ENCODE measurements around the gene C4BPA.

The C4BPA gene

GRCh38 chr1:207103892-207104373, at the start of gene C4BPA:
TSS of gene C4BPA (plus strand) at chr1:207104233. CDS start at chr1:207113026, 8,793 bp downstream.
- DNase-seq (ENCODE audit: low spot score): peak; percentile 23

- DNase-seq (ENCODE audit: low spot score): no peak
Measured at GRCh38 chr1:207054491-207054890, 49.5 kb upstream of the C4BPA start.

GRCh38 chr1:207055386-207056001, 48.5 kb upstream of the C4BPA start:
- DNase-seq (ENCODE audit: low spot score): no peak

- DNase-seq (ENCODE audit: low spot score): peak; percentile 28
Measured at GRCh38 chr1:207056673-207057072, 47.4 kb upstream of the C4BPA start.

- no peak for DNase-seq (ENCODE audit: low spot score)
Measured at GRCh38 chr1:207058252-207058651, 45.8 kb upstream of the C4BPA start.

DNA sequence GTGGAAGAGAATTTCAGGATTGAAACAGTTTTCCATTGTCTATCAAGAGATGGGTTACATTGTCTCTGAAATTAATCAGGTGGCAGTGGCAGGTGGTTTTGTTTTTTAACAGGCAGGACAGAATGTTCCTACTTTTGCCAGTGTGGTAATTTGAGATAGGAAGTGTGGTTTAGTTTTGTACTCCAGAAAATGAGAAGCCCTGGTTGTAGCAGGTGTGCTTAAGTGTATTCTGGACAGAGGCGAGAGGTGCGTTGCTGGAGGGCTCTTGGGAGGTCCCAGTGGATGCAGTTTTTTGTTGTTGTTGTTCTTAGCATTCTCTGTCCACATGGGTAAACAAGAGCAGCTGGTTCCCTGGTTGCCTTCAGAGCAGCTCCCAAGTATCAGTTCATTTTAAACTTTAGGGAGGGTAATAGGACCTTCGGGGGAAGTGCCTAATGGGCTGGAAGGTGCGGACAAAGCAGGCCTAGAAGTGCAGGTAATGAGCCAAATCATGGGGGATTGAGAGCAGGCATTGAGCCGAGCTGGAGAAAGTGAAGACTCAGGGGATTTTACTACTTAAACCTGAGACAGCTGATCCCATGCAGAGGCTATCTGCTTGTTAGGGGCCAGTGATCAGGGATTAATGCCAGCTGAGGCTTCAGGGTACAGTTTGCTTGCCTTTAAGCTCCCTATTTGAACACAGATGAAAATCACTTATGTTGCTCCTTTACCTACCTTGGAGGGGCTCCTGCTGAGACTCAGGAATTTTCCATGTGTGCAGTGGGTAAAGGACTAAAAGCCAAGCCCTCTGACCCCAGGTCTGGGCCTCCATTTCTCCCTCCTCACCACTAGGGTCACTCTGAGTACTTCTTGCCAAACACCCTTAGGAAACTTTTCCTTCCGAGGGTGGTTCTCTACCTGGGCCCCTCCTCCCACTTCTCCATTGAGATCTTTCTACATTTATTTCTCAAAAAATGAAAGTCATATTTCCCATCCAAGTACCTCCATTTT, 44.9 kb upstream of the C4BPA start:
- no peak for DNase-seq (ENCODE audit: low spot score)

DNA sequence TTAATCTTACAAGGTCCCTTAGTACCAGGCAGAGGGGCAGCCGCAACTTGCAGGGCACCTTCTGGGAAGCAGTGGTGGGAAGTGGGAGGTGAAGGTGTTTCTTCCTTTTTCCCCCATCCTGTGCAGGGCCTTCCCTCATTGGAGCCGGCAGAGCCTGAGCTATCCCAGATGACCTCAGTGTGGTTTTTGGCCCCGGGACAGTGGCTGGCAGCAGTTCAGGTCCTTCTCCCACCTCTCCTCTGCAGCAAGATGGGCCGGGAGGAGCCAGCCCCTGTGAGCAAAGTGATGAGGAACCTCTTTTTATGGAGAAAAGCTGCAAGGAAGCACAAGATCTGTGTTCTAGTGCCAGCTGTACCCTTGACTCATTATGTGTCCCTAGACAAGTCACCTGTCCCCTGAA, 44.2 kb upstream of the C4BPA start:
- DNase-seq (ENCODE audit: low spot score): peak; percentile 20

- DNase-seq (ENCODE audit: low spot score): no peak
Measured at GRCh38 chr1:207060596-207060995, 43.4 kb upstream of the C4BPA start.

DNA sequence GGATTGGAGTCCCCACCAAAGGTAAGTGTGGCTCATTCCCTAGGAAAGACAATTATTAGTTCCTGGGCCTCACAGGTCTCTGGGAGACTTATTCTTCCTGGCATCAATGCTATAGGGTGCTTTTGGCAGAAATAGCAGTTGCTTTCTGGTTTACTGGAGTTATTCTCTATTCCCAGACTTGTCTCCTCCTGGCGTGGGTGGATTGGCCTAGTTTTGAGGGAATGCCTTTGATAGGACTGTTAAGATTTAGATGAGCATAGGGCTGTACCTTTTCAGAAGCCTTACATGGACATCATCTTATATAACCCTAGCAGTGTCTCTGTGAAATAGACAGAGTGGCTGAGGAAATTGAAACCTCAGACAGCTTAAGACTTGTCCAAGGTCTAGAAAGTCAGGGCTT, 42.0 kb upstream of the C4BPA start:
- DNase-seq (ENCODE audit: low spot score): no peak

DNA sequence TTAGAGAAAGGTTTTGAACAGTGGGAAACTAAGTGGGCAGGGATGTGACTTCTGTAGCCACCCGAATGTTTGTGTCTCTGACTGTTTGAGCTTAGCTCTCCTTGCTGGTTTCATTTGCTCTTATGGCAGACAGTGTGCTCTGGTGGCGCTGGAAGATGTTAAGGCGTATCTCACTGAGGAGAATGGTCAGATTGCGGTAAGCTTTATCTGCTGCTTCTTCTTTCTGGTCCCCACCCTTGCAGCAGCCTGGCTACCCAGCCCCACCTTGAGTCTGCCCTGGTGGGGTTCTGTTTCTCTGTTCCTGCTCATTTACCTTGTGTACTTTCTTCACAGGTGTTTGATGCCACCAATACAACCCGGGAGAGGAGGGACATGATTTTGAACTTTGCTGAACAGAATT, 41.0 kb upstream of the C4BPA start:
- no peak for DNase-seq (ENCODE audit: low spot score)

DNA sequence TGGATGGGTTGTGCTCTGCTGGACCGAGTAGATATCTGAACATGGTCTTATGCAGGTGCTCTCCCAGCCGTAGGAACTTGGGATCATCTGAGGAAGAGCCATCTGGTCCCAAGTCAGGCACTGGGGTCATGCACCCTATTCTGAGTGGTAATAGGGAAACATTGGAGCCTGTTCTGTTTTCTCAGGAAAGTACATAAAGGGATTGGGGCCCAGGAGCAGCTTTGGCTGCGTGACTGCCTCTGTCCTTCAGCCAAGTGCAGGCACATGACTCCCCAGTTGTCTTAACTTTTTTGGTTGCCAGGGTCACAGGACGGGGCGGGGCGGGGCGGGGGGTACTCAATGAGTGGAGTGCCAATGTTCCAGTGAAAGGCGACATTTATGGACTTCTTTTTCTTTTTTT, 39.5 kb upstream of the C4BPA start:
- DNase-seq (ENCODE audit: low spot score): no peak

DNA sequence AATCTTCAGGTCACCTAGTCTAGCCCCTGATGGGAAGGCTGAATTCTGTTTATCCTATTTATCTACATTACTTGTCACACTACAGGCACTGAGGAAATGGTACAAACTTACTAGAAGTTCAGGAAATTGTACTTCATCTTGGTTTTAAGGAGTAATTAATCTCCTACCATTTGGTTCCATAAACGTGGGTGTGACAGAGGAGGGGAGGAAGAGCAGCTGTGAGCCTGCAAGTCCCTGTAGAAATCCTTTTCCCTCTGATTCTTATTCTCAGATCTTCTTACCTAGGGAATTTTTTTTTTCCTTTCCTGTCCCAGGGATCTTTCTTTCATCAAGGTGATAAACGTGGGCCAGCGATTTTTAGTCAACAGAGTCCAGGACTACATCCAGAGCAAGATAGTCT, 36.8 kb upstream of the C4BPA start:
- no peak for DNase-seq (ENCODE audit: low spot score)

DNA sequence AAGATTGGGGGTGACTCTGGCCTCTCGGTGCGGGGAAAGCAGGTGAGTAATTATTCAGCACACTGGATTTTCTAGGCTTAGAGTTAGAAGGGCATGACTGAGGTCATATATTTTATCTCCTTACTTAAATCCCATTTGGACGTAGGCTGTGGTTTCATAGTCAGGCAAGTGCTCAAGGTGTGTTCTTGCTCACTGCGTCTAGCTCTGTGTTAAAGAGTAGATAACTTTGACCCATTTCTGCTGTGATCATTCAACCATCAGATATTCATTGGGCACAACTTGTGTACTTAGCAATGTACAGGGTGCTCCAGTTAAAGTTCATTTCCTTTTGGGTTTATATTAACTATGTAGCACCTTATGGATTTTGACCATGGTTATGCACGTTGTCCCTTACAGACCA, 36.4 kb upstream of the C4BPA start:
- DNase-seq (ENCODE audit: low spot score): peak; percentile 54

DNA sequence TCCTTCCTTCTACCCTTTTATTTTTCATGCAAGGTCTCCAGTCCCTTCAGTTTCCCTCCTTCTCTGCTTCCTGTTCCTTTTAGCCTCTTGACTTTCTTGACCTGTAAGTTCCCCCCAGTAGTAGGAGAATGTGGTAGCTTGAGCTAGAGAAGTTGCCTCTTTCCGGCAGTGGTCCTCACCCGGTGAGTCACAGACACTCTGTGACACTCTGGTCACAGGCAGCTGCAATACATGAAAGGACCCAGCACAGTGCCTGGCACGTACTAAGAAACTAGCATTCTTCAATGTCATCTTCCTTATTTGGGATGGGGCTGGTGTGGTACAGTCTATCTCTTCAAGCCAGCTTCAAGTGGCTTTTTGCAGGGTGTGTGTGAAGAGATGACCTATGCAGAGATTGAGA, 35.0 kb upstream of the C4BPA start:
- no peak for DNase-seq (ENCODE audit: low spot score)

DNA sequence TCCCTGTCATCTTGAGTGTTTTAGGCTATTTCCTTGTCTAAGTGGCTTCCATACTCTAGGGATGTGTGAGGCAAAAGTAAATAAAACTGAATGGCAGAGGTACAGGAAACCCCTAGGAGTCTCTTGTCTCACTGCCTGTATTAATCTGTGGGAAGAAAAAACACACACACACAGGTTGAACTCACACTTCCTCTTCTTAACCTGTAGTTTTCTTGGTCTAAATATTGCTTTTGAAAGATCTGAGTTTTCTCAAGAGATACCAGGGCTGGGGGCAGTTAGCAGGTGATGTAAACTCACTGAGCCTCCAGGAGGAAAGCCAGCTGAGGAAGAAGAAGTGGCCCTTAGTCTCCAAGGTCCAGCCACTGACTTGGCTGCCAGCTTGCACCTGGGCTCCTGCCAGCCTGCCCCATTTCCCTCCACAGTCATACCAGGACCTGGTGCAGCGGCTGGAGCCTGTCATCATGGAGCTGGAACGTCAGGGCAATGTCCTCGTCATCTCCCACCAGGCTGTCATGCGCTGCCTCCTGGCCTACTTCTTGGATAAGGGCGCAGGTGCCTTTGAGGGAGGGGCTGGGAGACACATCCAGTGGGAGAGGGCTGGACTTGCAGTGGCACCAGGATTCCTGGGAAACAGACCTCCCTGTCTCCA, 34.1 kb upstream of the C4BPA start:
- no peak for DNase-seq (ENCODE audit: low spot score)

DNA sequence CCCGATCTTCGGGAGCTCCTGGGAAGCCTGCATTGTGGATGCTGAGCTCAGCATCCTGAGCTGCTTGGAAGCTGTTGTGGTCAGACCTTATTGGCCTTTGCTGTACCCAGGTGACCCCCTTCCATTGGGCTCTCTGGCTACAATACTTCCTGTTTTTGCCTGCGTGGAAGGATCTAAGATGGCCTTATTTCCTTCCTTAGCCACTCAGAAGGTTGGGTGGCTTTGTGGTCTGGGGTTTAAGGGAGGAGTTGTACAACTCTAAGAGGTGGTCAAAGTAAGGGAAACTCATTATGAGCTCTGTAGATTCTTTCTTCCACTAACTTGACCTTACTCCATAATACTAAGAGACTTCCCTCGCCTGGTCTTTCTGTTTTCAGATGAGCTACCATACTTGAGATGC, 33.2 kb upstream of the C4BPA start:
- no peak for DNase-seq (ENCODE audit: low spot score)

DNA sequence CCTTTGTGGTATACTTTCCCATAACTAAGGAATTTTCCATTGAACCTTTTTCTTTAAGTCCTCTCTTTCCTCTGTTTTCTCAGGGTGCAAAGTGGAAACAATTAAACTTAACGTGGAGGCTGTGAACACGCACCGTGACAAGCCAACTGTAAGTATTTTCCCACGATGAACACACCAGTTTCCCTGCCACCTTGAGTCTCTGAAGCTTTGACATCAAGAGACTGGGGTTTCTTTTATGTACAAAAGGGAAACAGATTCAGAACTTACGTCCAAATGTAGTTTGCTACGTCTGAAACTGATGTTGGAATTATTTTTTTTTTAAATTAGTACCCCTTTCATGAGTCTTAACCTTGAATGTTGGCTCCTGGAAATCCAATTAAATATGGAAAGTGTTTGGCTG, 32.6 kb upstream of the C4BPA start:
- DNase-seq (ENCODE audit: low spot score): no peak

DNA sequence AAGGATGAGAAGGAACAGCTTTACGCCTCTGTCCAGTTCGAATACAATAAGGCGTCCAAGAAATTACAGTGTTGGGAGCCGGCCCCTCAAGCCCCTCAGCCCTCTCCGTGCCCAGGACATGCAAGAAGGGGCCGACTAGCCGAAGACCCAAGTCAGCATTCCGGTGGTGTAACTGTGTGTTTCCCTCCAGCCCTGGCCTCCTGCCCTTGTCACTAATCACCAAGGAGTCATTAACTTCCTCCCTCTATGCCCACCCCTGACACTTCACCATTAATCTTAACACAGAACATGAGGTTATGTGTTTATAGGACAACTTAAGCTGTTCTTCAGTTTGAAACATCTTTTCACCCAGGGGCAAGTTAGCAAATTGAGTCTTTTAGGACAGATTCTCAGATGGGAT, 31.8 kb upstream of the C4BPA start:
- DNase-seq (ENCODE audit: low spot score): no peak

DNA sequence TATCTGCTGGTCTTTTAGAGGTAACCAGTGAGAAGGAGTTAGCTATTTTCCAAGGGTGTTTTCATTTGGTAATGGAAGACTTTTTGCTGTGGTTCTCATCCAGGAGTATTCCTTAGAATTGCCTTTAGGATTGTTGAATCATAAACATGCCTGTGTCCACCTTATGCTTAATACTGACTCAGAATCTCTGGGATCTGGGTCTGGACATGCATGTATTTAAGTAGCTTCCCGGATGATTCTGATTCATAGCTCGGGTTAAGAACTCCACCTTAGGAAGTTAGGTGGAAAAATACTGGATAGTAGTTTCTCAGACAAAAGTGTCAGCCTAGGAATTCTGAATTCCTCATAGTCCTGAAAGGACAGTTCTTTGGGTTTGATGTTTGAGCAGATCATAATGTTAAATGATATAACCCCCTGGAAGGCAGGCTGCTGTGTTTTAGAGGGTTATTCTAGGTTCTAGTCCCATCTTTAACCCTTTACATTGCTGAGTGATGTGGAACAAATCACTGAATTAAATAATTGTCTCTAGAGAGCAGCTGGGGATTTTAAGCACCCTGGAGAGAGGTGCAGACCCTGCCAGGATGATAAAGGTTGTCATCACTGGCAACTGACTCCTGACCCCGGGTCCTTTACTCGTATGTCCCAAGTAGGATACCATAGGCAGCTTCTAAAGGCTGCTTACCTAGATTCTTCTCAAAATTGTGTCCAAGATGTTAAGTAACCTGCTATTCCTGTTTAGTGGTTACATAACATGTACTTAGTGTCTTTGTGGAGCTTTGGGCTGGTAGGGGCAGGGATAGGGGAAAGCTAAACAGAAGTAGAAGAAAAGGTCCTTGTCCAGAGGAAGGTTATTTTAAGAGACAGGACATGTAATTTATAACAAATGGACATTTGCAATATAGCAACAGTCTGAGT, 29.9 kb upstream of the C4BPA start:
- DNase-seq (ENCODE audit: low spot score): peak; percentile 49

GRCh38 chr1:207076181-207076955, 27.7 kb upstream of the C4BPA start:
- no peak for DNase-seq (ENCODE audit: low spot score)

GRCh38 chr1:207077012-207077411, 27.0 kb upstream of the C4BPA start:
- no peak for DNase-seq (ENCODE audit: low spot score)

Data from kidney tubule cell (primary cell).